Measurements from ENCODE around the gene CEP41. TPM values are rescaled to one million over a fixed set of nuclear protein-coding genes. Genes with fewer than 3 reads are reported as not detected.

Gene CEP41
- total and polyA plus RNA-seq, 4 donors: 2.3 to 3.5 (median 2.8) TPM

DNA sequence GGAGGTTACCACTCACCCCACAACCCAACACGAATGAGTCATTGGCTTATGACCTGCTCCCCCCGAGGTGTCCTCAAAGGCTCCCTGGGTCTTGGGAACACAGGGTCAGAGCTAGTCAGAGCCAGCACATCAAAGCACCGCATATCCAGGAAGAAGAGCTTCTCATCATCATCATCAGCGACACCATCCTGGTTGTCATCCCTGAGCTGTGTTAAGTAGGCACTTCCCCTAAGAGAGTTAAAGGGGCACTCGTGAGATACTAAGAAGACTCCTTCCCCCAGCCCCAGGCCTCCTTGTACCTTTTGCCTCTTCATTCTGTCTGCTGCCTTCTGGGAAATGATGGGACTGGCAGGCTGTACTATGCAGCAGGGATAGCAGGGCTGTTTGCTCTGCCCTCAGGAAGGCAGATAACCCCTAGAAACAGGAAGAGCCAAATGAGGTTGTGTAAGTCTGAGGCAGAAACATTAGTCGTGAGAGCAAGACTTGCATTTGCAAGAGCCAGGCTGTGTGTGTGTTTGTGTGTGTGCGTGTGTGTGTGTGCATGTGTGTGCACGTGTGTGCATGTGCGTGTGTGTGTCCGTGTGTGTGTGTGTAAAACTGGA, 71.6 kb downstream of the CEP41 start:
- Histone ChIP-seq H3K4me1 (ENCODE audit: control insufficient read depth in 4 of 4, insufficient read depth in 4 of 4, low read length in 3 of 4) (peaks cover 0 to 8% (median 0%) of the 10 kb centered on the region in 4 donors), H3K9ac (ENCODE audit: low read depth in 1 of 2, low read length in 2 of 2) (no peak overlapping the region), H3K27me3 (ENCODE audit: control insufficient read depth in 4 of 4, insufficient read depth in 4 of 4, low read length in 3 of 4) (no peaks in the 10 kb centered on the region), H3K4me3 (ENCODE audit: low read depth in 1 of 3, low read length in 3 of 3) (no peak overlapping the region), H3K36me3 (ENCODE audit: control insufficient read depth in 4 of 4, insufficient read depth in 3 of 4, low read depth in 1 of 4, low read length in 3 of 4) (no peaks in the 10 kb centered on the region), H3K9me3 (ENCODE audit: control insufficient read depth in 4 of 4, low read length in 3 of 4) (no peaks in the 10 kb centered on the region), H3K27ac (ENCODE audit: low read depth in 1 of 2, low read length in 2 of 2) (peak overlapping the region; percentile 47 to 71)
- TF ChIP-seq, protein P1, sequence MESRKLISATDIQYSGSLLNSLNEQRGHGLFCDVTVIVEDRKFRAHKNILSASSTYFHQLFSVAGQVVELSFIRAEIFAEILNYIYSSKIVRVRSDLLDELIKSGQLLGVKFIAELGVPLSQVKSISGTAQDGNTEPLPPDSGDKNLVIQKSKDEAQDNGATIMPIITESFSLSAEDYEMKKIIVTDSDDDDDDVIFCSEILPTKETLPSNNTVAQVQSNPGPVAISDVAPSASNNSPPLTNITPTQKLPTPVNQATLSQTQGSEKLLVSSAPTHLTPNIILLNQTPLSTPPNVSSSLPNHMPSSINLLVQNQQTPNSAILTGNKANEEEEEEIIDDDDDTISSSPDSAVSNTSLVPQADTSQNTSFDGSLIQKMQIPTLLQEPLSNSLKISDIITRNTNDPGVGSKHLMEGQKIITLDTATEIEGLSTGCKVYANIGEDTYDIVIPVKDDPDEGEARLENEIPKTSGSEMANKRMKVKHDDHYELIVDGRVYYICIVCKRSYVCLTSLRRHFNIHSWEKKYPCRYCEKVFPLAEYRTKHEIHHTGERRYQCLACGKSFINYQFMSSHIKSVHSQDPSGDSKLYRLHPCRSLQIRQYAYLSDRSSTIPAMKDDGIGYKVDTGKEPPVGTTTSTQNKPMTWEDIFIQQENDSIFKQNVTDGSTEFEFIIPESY (IDR thresholded peaks at IDR 0.05): no peak
- TF ChIP-seq NR2F2 (IDR thresholded peaks at IDR 0.05) (peak; percentile 97), RAD21 (IDR thresholded peaks at IDR 0.05) (peak in 1 of 2 donors; percentile 50), EGR1 (IDR thresholded peaks at IDR 0.05; ENCODE audit: low read depth in 2 of 2) (no peak), FOXA2 (IDR thresholded peaks at IDR 0.05) (no peak), HNF4G (IDR thresholded peaks at IDR 0.05) (no peak), RXRA (IDR thresholded peaks at IDR 0.05) (peak; percentile 30 to 69), YY1 (IDR thresholded peaks at IDR 0.05) (no peak), SP1 (IDR thresholded peaks at IDR 0.05) (peak; percentile 53), JUND (IDR thresholded peaks at IDR 0.05) (peak in 1 of 2 donors; percentile 24)
- TF ChIP-seq, protein P2, sequence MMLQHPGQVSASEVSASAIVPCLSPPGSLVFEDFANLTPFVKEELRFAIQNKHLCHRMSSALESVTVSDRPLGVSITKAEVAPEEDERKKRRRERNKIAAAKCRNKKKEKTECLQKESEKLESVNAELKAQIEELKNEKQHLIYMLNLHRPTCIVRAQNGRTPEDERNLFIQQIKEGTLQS (IDR thresholded peaks at IDR 0.05): no peak
- TF ChIP-seq, protein P3, sequence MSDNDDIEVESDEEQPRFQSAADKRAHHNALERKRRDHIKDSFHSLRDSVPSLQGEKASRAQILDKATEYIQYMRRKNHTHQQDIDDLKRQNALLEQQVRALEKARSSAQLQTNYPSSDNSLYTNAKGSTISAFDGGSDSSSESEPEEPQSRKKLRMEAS (IDR thresholded peaks at IDR 0.05): no peak
- no peak for DNase-seq (ENCODE audit: low spot score)
- WGBS: 47% methylated on average over 10 of the region's 10 CpGs

DNA sequence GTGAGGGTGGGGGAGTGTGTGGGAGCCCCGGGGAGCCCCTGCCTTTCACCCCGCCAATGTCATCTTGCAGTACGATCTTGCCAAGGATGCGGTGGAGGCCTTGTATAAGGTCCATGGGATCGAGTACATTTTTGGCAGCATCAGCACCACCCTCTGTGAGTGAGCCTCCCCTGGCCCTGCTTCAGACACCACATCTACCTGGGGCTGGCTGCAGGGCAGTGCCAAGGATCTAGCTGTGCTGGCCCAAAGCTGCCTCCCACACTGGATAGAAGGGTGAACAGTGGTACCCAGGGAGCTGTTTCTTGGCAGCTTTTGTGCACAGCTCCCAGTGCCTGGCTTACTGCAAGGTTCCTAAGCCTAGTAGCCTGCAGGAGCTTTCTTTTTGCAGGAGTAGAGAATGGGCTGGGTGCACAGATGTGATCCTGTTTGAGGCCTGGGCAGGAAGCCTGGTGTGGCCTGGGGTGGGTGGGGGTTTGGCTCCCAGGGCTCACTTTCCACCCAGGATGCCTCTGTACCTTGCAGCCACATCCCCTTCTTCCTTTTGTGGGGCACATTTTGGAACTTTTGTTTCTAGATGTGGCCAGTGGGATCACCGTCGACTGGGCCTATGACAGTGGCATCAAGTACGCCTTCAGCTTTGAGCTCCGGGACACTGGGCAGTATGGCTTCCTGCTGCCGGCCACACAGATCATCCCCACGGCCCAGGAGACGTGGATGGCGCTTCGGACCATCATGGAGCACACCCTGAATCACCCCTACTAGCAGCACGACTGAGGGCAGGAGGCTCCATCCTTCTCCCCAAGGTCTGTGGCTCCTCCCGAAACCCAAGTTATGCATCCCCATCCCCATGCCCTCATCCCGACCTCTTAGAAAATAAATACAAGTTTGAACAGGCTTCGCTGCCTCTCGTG, 72.7 kb downstream of the CEP41 start:
- Histone ChIP-seq H3K4me3 (ENCODE audit: low read depth in 1 of 3, low read length in 3 of 3) (no peak overlapping the region), H3K27ac (ENCODE audit: low read depth in 1 of 2, low read length in 2 of 2) (peak overlapping the region in 1 of 2 donors; percentile 71)
- WGBS: 92% methylated on average over 19 of the region's 19 CpGs

More for the DNA sequence above, 72.7 kb downstream of the CEP41 start:
- Histone ChIP-seq H3K9me3 (ENCODE audit: control insufficient read depth in 4 of 4, low read length in 3 of 4) (no peaks in the 10 kb centered on the region), H3K27me3 (ENCODE audit: control insufficient read depth in 4 of 4, insufficient read depth in 4 of 4, low read length in 3 of 4) (no peaks in the 10 kb centered on the region), H3K9ac (ENCODE audit: low read depth in 1 of 2, low read length in 2 of 2) (no peak overlapping the region), H3K36me3 (ENCODE audit: control insufficient read depth in 4 of 4, insufficient read depth in 3 of 4, low read depth in 1 of 4, low read length in 3 of 4) (no peaks in the 10 kb centered on the region), H3K4me1 (ENCODE audit: control insufficient read depth in 4 of 4, insufficient read depth in 4 of 4, low read length in 3 of 4) (peaks cover 0 to 8% (median 0%) of the 10 kb centered on the region in 4 donors)
- DNase-seq (ENCODE audit: low spot score): no peak
- TF ChIP-seq NR2F2 (IDR thresholded peaks at IDR 0.05): no peak
- TF ChIP-seq, protein P4, sequence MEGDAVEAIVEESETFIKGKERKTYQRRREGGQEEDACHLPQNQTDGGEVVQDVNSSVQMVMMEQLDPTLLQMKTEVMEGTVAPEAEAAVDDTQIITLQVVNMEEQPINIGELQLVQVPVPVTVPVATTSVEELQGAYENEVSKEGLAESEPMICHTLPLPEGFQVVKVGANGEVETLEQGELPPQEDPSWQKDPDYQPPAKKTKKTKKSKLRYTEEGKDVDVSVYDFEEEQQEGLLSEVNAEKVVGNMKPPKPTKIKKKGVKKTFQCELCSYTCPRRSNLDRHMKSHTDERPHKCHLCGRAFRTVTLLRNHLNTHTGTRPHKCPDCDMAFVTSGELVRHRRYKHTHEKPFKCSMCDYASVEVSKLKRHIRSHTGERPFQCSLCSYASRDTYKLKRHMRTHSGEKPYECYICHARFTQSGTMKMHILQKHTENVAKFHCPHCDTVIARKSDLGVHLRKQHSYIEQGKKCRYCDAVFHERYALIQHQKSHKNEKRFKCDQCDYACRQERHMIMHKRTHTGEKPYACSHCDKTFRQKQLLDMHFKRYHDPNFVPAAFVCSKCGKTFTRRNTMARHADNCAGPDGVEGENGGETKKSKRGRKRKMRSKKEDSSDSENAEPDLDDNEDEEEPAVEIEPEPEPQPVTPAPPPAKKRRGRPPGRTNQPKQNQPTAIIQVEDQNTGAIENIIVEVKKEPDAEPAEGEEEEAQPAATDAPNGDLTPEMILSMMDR (IDR thresholded peaks at IDR 0.05; ENCODE audit: low read depth, low read length, missing input control): no peak
- no peak for TF ChIP-seq YY1 (IDR thresholded peaks at IDR 0.05)
- TF ChIP-seq FOXA1 (IDR thresholded peaks at IDR 0.05): no peak
- TF ChIP-seq, protein P1 (IDR thresholded peaks at IDR 0.05): no peak
- no peak for TF ChIP-seq TAF1 (conservative IDR thresholded peaks at IDR 0.05)
- no peak for TF ChIP-seq EGR1 (IDR thresholded peaks at IDR 0.05; ENCODE audit: low read depth in 2 of 2)
- no peak for TF ChIP-seq HNF4A (conservative IDR thresholded peaks at IDR 0.05)
